GM12874 (cell line): Measurements from ENCODE around the gene NRCAM.

Source experiments
- CTCF ChIP-seq: IDR thresholded peaks from 2 replicates; pipeline ENCODE4 v1.5.1; 2011; ENCODE audit warnings: low read depth, mild to moderate bottlenecking, control low read depth, low read length, moderate library complexity; ENCODE audit not compliant: insufficient read depth

The NRCAM gene

DNA sequence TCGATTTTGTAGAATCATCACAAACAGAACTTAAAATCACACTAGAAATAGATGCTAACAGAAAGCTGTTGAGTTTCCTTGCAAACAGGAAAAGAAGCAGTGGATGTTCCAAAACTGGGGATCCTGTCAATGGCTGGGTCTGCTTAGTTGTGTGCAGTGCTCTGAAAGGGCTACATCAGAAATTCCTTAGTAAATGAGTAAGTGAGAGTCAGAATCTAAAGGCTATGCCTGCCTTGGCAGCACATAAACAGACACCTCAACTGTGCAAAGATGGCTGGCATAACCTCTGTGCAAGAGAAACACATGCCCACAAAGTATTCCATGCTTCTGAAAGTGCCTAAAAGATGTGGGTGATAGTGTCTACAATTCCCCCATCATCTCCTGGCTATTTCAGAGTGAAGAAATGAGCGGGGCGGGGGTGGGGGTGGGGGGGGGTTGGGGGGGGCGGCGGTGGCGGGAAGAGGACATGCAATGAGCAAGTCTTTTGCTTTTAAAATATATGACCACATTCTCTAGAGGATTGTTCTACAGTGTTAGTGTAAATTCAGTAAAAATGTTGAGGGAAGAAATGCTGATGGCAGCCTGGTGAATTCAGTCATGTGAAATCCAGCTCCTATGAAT, 187.9 kb downstream of the NRCAM start:
- TF ChIP-seq CTCF = no peak

DNA sequence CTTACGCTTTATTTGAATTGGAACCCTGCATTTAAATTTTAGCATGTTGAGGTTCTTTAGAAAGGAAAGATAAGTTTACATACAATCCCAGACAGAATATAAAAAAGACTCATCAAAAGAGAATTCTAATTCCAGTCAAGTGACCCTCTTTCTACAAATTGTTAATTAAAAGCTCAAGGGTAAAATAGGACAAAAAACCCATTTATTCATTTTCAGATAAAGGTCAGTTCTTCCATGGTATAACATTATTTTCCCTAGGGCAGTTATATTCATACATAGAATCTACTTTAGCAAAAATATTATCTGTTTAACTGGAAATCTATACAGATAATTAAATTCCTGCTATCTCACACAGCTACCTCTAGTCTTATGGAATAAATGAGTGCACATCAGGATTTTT, 188.6 kb downstream of the NRCAM start:
- no peak for TF ChIP-seq CTCF

DNA sequence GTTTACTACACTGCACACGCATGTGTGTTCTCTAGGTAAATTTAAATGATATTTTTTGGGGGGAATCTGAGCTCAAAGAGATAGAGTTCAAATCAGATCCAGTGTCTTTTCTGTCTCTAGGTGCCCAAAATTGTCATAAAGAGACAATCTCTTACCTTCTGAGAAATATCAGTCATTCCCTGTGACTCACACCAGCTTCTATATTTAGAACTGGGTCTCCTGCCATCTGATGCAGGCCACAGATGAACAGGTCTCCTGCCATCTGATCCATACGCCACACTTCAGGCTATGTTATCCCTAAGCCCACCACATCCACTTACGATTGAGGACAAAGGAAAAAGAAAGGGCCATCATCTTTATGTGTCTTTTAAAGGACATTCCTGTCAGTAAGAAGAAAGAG, 189.7 kb downstream of the NRCAM start:
- TF ChIP-seq CTCF = no peak

DNA sequence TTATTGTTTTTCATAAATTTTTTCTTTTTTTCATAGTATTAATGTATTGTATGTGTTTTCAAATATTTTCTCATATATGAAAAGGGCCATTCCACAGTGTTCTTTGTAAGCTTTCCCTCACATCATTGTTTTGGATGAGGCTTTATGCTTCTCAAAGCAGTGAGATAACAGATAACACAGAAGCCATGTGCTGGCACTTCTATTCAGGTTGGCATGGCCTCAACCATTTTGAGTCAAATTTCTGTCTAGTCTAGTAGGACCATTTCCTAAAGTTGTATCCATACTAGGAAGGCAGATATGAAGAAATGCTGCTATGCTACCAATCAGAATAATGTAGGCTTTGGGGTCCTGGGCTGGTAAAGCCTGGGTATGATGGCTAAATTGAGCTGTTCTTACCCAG, 190.2 kb downstream of the NRCAM start:
- TF ChIP-seq CTCF = no peak

DNA sequence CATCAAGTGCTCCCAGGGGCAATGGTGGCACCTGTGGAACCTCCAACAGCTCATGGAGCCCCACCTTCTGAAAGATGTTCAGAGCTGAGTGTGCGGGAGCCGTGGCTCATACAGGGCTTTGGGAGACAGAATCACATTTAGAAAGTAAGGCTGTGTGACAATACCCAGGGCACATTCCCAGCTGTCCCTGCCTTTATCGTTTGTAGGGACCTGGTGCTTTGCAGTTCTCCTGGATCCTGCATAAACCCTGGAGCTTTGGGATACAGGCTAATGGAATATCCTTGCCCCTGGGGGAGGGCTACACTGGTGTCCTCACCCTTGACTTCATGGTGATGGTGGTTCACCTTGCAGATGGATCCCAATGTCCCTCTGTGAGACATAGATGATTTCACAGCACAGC, 191.2 kb downstream of the NRCAM start:
- no peak for TF ChIP-seq CTCF

DNA sequence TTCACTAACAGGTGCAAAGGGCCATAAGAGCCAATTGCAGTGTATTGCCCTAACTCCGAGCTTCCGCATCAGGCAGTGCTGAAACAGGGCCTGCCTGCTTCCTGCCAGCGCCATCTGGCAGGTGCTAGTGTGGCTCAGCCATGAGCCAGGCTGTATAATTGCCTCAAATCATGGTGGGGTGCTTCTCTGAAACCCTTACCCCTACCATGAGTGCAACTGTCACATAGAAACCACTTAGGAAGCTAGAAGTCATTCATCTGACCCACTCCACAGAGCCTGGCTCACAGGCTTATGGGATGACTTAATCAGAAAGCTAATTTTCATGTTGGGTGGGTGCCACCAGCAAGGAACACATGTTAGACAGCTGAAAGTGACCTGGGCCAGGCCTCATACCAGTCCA, 192.8 kb downstream of the NRCAM start:
- no peak for TF ChIP-seq CTCF

- TF ChIP-seq CTCF = no peak
Observed at GRCh38 chr7:108261560-108262255, 194.5 kb downstream of the NRCAM start.

- TF ChIP-seq CTCF = no peak
Observed at GRCh38 chr7:108257954-108258353, 198.3 kb downstream of the NRCAM start.
